22Rv1 (cell line): Measurements from ENCODE around the gene UBE2N.

ENCODE experiments used
- H3K27ac ChIP-seq: fragments of 450-650 bp; 2 replicates; pipeline ENCODE4 v1.5.1; 2017
- ZFX ChIP-seq: fragments of 450-650 bp; IDR thresholded peaks from 2 replicates; pipeline ENCODE4 v1.6.1; 2017; ENCODE audit warnings: antibody characterized with exemption, borderline replicate concordance
- TF ChIP-seq, protein P1 (sequence below): fragments of 450-650 bp; IDR thresholded peaks from 2 replicates; pipeline ENCODE4 v1.5.1; 2017; ENCODE audit warnings: mild to moderate bottlenecking

UBE2N gene

DNA sequence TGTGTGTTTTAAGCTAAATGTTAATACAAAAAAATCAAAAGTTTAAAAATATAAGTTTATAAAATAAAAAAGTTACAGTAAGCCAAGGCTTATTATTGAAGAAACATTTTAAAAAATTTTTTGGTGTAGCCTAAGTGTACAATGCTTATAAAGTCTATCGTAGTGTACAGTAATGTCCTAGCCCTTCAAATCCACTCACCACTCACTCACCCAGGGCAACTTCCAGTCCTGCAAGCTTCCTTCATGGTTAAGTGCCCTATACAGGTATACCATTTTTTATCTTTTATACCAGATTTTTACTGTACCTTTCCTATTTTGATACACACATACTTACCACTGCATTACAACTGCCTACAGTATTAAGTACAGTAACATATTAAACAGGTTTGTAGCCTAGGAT, 11.9 kb downstream of the UBE2N start:
- no peak overlapping the region for H3K27ac ChIP-seq
- TF ChIP-seq, protein P1, sequence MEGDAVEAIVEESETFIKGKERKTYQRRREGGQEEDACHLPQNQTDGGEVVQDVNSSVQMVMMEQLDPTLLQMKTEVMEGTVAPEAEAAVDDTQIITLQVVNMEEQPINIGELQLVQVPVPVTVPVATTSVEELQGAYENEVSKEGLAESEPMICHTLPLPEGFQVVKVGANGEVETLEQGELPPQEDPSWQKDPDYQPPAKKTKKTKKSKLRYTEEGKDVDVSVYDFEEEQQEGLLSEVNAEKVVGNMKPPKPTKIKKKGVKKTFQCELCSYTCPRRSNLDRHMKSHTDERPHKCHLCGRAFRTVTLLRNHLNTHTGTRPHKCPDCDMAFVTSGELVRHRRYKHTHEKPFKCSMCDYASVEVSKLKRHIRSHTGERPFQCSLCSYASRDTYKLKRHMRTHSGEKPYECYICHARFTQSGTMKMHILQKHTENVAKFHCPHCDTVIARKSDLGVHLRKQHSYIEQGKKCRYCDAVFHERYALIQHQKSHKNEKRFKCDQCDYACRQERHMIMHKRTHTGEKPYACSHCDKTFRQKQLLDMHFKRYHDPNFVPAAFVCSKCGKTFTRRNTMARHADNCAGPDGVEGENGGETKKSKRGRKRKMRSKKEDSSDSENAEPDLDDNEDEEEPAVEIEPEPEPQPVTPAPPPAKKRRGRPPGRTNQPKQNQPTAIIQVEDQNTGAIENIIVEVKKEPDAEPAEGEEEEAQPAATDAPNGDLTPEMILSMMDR, result no peak
- TF ChIP-seq ZFX, result no peak

DNA sequence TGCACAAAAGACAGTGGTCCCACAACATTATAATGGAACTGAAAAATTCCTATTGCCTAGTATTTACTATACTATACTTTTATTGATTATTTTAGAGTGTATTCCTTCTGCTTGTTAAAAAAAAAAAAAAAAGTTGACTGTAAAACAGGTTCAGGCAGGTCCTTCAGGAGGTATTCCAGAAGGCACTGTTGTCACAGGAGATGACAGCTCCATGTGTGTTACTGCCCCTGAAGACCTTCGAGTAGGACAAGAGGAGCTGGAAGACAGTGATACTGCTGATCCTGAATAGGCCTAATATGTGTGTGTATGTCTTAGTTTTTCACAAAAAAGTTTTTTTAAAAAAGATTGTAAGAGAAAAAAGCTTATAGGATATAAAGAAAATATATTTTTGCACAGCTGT, 12.3 kb downstream of the UBE2N start:
- no peak for TF ChIP-seq ZFX
- TF ChIP-seq, protein P1, result no peak
- no peak overlapping the region for H3K27ac ChIP-seq

DNA sequence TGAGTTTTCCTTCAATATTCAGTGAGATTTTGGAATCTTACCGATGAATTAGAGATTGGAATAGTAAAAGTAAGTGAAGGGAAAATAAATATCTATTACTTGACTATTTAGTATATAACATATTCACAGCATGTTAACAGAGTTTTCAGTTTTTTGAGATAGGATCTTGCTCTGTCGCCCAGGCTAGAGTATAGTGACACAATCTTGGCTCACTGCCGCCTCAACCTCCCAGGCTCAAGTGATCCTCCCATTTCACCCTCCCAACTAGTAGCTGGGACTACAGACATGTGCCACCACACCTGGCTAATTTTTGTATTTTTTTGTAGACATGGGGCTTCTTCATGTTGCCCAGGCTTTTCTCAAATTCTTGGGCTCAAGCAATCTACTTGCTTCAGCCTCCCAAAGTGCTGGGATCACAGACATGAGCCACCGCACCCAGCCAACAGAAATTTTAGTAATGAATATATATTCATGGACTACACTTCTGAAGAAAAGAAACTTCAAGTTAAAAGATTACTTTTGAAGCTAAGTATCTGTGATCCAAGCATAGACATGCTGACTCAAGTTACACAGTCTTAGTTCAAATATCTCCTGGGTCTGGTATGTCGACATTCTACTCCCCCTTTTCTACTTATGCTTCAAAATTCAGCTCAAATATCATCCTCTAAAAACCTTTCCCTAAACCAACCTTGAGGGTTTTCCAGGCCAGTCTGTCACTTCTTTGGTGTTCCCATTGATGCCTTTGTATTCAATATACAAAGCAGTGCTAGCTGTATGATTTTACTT, 13.8 kb downstream of the UBE2N start:
- TF ChIP-seq, protein P1, result no peak
- TF ChIP-seq ZFX, result no peak
- H3K27ac ChIP-seq, result no peak overlapping the region

DNA sequence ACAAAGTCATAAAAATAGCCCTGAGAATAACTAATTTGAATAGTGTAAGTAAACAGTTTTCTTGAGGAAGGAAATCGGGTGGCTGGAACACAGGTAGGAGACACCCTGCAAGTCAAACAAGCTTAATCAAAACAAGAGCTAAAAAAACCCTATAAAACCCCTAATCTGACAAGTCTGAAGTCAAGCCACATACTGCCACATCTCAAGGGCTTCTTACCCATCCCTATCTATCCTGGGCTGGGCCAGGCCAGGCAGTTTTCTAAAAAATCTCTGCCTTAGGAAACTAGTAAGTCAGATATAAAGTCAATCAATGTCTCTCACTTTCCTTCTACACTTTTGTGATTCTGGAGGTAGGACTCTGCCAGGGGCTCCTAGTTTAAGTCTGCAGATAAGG, 15.3 kb downstream of the UBE2N start:
- TF ChIP-seq, protein P1, result no peak
- no peak for TF ChIP-seq ZFX
- no peak overlapping the region for H3K27ac ChIP-seq

DNA sequence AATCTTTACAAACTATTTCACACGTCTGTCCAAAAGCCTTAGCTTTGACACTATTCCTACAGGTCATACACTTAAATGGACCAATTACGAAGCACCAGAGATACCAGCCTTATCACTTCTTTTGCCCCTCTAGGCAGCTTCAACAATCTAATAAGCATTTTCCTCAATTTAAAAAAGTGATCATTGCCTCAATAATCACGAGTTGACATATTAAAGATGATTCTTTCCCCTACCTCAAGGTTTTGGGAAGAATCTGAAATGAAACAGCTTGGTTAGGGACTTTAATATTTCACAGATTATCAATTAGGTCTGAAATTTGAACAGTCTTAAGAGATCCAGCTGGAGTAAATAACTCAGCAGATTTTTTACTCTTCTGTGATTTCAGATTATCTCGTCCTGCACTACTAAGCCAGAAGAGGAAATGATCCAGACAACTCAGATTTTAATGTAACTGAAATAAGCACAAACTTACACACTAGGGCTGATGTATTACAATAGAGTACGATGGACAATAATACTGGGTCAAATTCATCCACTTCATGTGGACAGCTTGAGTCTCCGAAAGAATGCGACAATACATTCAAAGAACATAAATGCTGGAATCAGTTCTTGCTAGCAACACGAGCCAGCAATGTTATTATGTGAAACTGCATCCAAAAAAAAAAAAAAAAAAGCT, 15.9 kb downstream of the UBE2N start:
- no peak for TF ChIP-seq ZFX
- TF ChIP-seq, protein P1, result no peak
- no peak overlapping the region for H3K27ac ChIP-seq

DNA sequence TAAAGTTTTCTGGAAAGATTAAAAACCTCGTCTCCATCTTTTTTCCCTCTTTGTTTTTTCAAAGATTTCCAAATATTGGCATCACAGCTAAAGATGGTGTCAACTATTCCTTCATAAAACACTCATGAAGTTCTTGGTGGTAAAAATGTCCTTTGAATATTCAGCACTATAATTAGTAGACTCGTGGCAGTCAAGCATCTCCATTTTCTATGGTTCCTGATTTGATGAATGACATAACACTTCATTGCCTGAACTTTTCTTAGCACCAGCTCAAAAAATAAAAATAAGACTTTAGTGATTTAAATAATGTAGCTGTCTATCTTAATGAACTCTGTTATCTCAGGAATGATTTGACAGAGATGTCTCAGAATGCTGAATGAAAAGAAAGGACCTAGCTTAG, 19.7 kb downstream of the UBE2N start:
- no peak for TF ChIP-seq ZFX
- TF ChIP-seq, protein P1, result no peak

More for the DNA sequence above, 19.7 kb downstream of the UBE2N start:
- H3K27ac ChIP-seq, result no peak overlapping the region
